Endothelial cell of umbilical vein (primary cell): ENCODE measurements around the gene MYO5B. TPM values are rescaled to one million over a fixed set of nuclear protein-coding genes. Genes with fewer than 3 reads are reported as not detected.

ENCODE experiments used
- BruUV-seq: library from RNA; stranded (reverse); fragments of 400-500 nt; replicated peaks from 2 replicates; lab custom pipeline; 2021; lab: Mats Ljungman, UMichigan
- CTCF ChIA-PET: fragments of 300-600, 350-600 bp; sonication (Branson Sonifier 250); formaldehyde crosslinking; loops from one replicate; lab custom pipeline; 2021; ENCODE audit warnings: antibody characterized with exemption, inconsistent platforms; lab: Charles Lee
- POLR2A ChIA-PET: fragments of 300-600, 350-600 bp; sonication (Branson Sonifier 250); formaldehyde crosslinking; loops from one replicate; lab custom pipeline; 2021; ENCODE audit warnings: antibody characterized with exemption, inconsistent platforms; lab: Charles Lee
- DNase-seq: peaks from one replicate; pipeline ENCODE4 v3.0.0-alpha.2; 2011; ENCODE audit warnings: low read depth, low spot score
- FAIRE-seq: peaks from 2 replicates; lab custom pipeline; 2011; peaks lifted over from hg19 to GRCh38; lab: Jason Lieb, UNC
- H2AFZ ChIP-seq: 2 replicates; pipeline ENCODE4 v1.6.0; 2012; ENCODE audit warnings: low read depth, low read length, control low read depth, inconsistent platforms
- H3K27ac ChIP-seq: 2 replicates; pipeline ENCODE4 v1.5.1; 2011; ENCODE audit warnings: low read depth, mild to moderate bottlenecking, control low read depth, low read length, moderate library complexity; ENCODE audit not compliant: insufficient read depth
- H3K27me3 ChIP-seq, 2 experiments: 2 replicates each; pipeline versions ENCODE4 v1.6.0 to v1.6.1; 2011; ENCODE audit warnings: low read length in 2 of 2, mixed read lengths in 1 of 2; ENCODE audit not compliant: control insufficient read depth in 2 of 2, insufficient read depth in 2 of 2
- H3K36me3 ChIP-seq, 2 experiments: 2 replicates in 1 of 2; 3 replicates in 1 of 2; pipeline ENCODE4 v1.5.1; 2011; ENCODE audit warnings: low read length in 2 of 2, mild to moderate bottlenecking in 1 of 2, moderate library complexity in 1 of 2; ENCODE audit not compliant: control insufficient read depth in 2 of 2, insufficient read depth in 2 of 2; ENCODE audit errors: extremely low read depth in 1 of 2
- H3K4me1 ChIP-seq: 3 replicates; pipeline ENCODE4 v1.5.1; 2011; ENCODE audit warnings: mild to moderate bottlenecking, low read length; ENCODE audit not compliant: control insufficient read depth, insufficient read depth; ENCODE audit errors: extremely low read depth
- H3K4me2 ChIP-seq: 2 replicates; pipeline ENCODE4 v1.6.1; 2011; ENCODE audit warnings: low read length, control low read depth, mixed read lengths; ENCODE audit not compliant: insufficient read depth
- H3K4me3 ChIP-seq, 3 experiments: fragments of 200-600 bp in 1 of 3; sonication (generic), shearing (Covaris generic) in 1 of 3; replicated peaks in 1 of 3; 2 replicates each; pipeline ENCODE4 v1.5.1; 2011 to 2016; ENCODE audit warnings: control low read depth in 3 of 3, low read length in 3 of 3, mild to moderate bottlenecking in 2 of 3, inconsistent platforms in 1 of 3, low read depth in 1 of 3, moderate library complexity in 1 of 3; ENCODE audit not compliant: insufficient read depth in 1 of 3
- H3K79me2 ChIP-seq: 2 replicates; pipeline ENCODE4 v1.6.0; 2012; ENCODE audit warnings: low read length, inconsistent platforms; ENCODE audit not compliant: control insufficient read depth, insufficient read depth
- H3K9ac ChIP-seq: replicated peaks from 2 replicates; pipeline ENCODE3; 2011; ENCODE audit warnings: low read length, control low read depth; ENCODE audit not compliant: insufficient read depth; ENCODE audit errors: extremely low read depth
- H3K9me1 ChIP-seq: replicated peaks from 3 replicates; pipeline ENCODE4 v1.6.0; 2011; ENCODE audit warnings: mild to moderate bottlenecking, low read length; ENCODE audit not compliant: control insufficient read depth, insufficient read depth; ENCODE audit errors: extremely low read depth
- H3K9me3 ChIP-seq: replicated peaks from 2 replicates; pipeline ENCODE4 v1.5.1; 2012; ENCODE audit warnings: low read length, inconsistent platforms; ENCODE audit not compliant: control insufficient read depth, insufficient read depth
- H4K20me1 ChIP-seq: replicated peaks from 2 replicates; pipeline ENCODE3; 2011; ENCODE audit warnings: mild to moderate bottlenecking, low read length; ENCODE audit not compliant: control insufficient read depth, insufficient read depth; ENCODE audit errors: extremely low read depth
- EZH2 ChIP-seq: IDR thresholded peaks from 2 replicates; pipeline ENCODE4 v1.6.1; 2012; ENCODE audit warnings: borderline replicate concordance, low read depth, mild to moderate bottlenecking, moderate library complexity, low read length, inconsistent platforms; ENCODE audit not compliant: severe bottlenecking
- FOS ChIP-seq: IDR thresholded peaks from 2 replicates; pipeline ENCODE4 v1.6.1; 2011; ENCODE audit warnings: mild to moderate bottlenecking, low read length, moderate library complexity, borderline replicate concordance; ENCODE audit not compliant: insufficient read depth
- GATA2 ChIP-seq: IDR thresholded peaks from 2 replicates; pipeline ENCODE4 v1.7.0; 2011; ENCODE audit warnings: low read depth, mild to moderate bottlenecking, moderate library complexity, mixed read lengths, low read length; ENCODE audit not compliant: insufficient read length, insufficient read depth
- JUN ChIP-seq: IDR thresholded peaks from 2 replicates; pipeline ENCODE4 v1.6.1; 2011; ENCODE audit warnings: borderline replicate concordance, low read depth; ENCODE audit not compliant: insufficient read length, insufficient read depth
- MYC ChIP-seq: IDR thresholded peaks from one replicate; pipeline ENCODE4 v1.6.1; 2011; ENCODE audit warnings: mild to moderate bottlenecking, low read depth, low read length
- POLR2A ChIP-seq: IDR thresholded peaks from 2 replicates; pipeline ENCODE4 v1.6.1; 2012; ENCODE audit warnings: low read depth, mild to moderate bottlenecking, control low read depth, low read length
- POLR2AphosphoS5 ChIP-seq: IDR thresholded peaks from 2 replicates; pipeline ENCODE4 v1.6.1; 2012; ENCODE audit warnings: low read depth, mild to moderate bottlenecking, control low read depth, low read length, moderate library complexity; ENCODE audit not compliant: insufficient read depth
- dilution Hi-C: fragments of 300-500 bp; cut with MboI; formaldehyde crosslinking; loops from one replicate; pipeline ENCODE4 v1.15.0; 2019; ENCODE audit warnings: low sequenced_read_pairs; ENCODE audit not compliant: extremely low pct_ligation_motif_present
- intact Hi-C: fragments of 100-400 bp; cut with micrococcal nuclease; formaldehyde crosslinking; loops from one replicate; pipeline ENCODE4 v1.10.0; 2022
- polyA plus RNA-seq, 4 experiments: library from polyadenylated mRNA; depleted of rRNA in 3 of 4; stranded (reverse) in 3 of 4; unstranded in 1 of 4; fragments of >200 nt; gene quantifications; 2 replicates each; pipeline versions ENCODE4 v1.2.1 to v1.2.3, GENCODE V29; 2011 to 2012; ENCODE audit warnings: missing spikeins in 1 of 4
- total RNA-seq: library from RNA; stranded (reverse); gene quantifications from 2 replicates; pipeline ENCODE4 v1.2.3, GENCODE V29; 2021
- TF ChIP-seq, protein P1 (sequence below), 2 donors: IDR thresholded peaks; 1 replicate in 1 of 2; 2 replicates in 1 of 2; pipeline ENCODE4 v1.5.1; 2011; ENCODE audit warnings: low read length in 2 of 2, mild to moderate bottlenecking in 2 of 2, moderate library complexity in 2 of 2, control low read depth in 1 of 2, inconsistent platforms in 1 of 2, low read depth in 1 of 2; ENCODE audit not compliant: insufficient read depth in 1 of 2; ENCODE audit errors: extremely low read depth in 1 of 2
- TF ChIP-seq, protein P2 (sequence below): IDR thresholded peaks from 2 replicates; pipeline ENCODE4 v1.6.1; 2011; ENCODE audit not compliant: insufficient read depth, insufficient read length

The MYO5B gene
- total and polyA plus RNA-seq, 2 donors (not counting 3 experiments of a cell fraction or from before 2014, with no cell fraction given), result 0.54 to 1.1 TPM

DNA sequence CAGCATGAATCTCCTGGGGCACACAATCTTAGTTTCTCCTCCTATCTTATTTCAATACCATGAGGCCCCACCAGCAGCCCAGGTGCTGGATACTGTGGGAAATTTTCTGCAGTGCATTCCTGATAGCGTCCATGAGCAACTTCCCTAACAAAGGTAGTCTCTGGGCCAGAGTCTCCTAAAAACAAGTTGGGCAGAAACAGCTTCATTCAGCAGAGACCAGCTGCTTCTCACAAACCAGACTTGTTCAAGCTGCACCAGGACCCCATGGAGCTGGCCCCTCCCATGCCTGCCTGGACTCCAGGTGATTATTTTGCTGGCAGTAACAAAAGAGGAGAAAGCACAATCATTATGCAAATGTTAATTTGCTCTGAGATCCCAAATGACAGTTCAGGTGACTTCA, 31.4 kb downstream of the MYO5B start:
- no peaks in the 10 kb centered on the region for H3K79me2 ChIP-seq
- H3K9ac ChIP-seq, result no peak overlapping the region
- no peak overlapping the region for H3K4me2 ChIP-seq
- H3K27ac ChIP-seq, result no peak overlapping the region
- no peak overlapping the region for H3K4me3 ChIP-seq
- H3K9me1 ChIP-seq, result no peaks in the 10 kb centered on the region
- no peak overlapping the region for H2AFZ ChIP-seq
- peaks cover 0 to 2% of the 10 kb centered on the region in 2 experiments for H3K27me3 ChIP-seq
- H3K9me3 ChIP-seq, result no peaks in the 10 kb centered on the region
- ChIA-PET POLR2A (no interaction called here), CTCF (interaction anchor here (1.3 kb wide), 1 partner anchor 22 kb away, joined by 3 read pairs; no protein-coding TSS in a partner anchor)
- no peaks in the 10 kb centered on the region for H3K4me1 ChIP-seq
- no peak for DNase-seq
- BruUV-seq, result no TSS peak
- TF ChIP-seq, protein P1, sequence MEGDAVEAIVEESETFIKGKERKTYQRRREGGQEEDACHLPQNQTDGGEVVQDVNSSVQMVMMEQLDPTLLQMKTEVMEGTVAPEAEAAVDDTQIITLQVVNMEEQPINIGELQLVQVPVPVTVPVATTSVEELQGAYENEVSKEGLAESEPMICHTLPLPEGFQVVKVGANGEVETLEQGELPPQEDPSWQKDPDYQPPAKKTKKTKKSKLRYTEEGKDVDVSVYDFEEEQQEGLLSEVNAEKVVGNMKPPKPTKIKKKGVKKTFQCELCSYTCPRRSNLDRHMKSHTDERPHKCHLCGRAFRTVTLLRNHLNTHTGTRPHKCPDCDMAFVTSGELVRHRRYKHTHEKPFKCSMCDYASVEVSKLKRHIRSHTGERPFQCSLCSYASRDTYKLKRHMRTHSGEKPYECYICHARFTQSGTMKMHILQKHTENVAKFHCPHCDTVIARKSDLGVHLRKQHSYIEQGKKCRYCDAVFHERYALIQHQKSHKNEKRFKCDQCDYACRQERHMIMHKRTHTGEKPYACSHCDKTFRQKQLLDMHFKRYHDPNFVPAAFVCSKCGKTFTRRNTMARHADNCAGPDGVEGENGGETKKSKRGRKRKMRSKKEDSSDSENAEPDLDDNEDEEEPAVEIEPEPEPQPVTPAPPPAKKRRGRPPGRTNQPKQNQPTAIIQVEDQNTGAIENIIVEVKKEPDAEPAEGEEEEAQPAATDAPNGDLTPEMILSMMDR (IDR thresholded peaks at IDR 0.05; ENCODE audit: extremely low read depth in 1 of 2, insufficient read depth in 1 of 2, low read depth in 1 of 2, low read length in 2 of 2), result no peak
- TF ChIP-seq MYC (no peak), JUN (no peak), FOS (no peak), EZH2 (no peak), POLR2A (no peak), POLR2AphosphoS5 (no peak), GATA2 (no peak)
- TF ChIP-seq, protein P2, sequence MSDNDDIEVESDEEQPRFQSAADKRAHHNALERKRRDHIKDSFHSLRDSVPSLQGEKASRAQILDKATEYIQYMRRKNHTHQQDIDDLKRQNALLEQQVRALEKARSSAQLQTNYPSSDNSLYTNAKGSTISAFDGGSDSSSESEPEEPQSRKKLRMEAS, result no peak
- dilution Hi-C loops (no loop called here), intact Hi-C loops (no loop called here)
- no peak for FAIRE-seq
- H4K20me1 ChIP-seq, result no peaks in the 10 kb centered on the region
- H3K36me3 ChIP-seq, result no peaks in the 10 kb centered on the region
